Breast epithelium (tissue), 3 donors: ENCODE data around the gene CHKB.

Experiments used
- POLR2A ChIP-seq: fragments of 450-650 bp; IDR thresholded peaks from one replicate; pipeline ENCODE4 v1.6.1; 2016; ENCODE audit warnings: antibody characterized with exemption, mild to moderate bottlenecking, moderate library complexity
- POLR2AphosphoS5 ChIP-seq, 3 donors: sonication (generic); formaldehyde crosslinking; IDR thresholded peaks; one replicate each; pipeline ENCODE4 v1.6.1; 2017; ENCODE audit warnings: antibody characterized with exemption in 3 of 3
- TF ChIP-seq, protein P1 (sequence below), 3 donors: fragments of 450-650 bp; IDR thresholded peaks; one replicate each; pipeline ENCODE4 v1.5.1; 2016 to 2017; ENCODE audit warnings: antibody characterized with exemption in 3 of 3, mild to moderate bottlenecking in 3 of 3, moderate library complexity in 3 of 3

DNA sequence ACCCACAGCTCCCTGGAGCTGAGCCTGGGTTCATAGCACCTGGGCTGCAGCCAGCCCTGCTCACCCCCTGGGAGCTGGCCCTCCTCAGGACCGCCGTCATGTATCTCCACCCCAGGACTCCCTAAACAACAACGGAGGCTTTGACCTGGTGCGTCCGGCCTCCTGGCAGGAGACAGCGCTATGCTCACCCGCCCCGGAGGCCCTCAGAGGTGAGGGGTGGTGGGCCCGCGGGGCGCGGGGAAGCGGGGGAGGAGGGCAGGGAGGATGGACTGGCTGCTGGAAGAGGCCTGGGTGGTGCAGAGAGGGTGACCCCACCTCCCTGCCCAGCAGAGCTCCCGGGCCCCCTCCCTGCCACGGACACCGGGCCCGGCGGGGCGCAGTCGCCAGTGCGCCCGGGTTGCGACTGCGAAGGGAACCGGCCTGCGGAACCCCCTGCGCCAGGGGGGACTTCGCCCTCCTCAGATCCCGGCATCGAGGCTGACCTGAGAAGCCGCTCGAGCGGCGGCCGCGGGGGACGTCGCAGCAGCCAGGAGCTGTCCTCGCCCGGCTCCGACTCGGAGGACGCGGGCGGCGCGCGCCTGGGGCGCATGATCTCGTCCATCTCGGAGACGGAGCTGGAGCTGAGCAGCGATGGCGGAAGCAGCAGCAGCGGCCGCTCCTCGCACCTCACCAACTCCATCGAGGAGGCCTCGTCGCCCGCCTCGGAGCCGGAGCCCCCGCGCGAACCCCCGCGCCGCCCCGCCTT, 21.0 kb upstream of the CHKB start:
- TF ChIP-seq, protein P1, sequence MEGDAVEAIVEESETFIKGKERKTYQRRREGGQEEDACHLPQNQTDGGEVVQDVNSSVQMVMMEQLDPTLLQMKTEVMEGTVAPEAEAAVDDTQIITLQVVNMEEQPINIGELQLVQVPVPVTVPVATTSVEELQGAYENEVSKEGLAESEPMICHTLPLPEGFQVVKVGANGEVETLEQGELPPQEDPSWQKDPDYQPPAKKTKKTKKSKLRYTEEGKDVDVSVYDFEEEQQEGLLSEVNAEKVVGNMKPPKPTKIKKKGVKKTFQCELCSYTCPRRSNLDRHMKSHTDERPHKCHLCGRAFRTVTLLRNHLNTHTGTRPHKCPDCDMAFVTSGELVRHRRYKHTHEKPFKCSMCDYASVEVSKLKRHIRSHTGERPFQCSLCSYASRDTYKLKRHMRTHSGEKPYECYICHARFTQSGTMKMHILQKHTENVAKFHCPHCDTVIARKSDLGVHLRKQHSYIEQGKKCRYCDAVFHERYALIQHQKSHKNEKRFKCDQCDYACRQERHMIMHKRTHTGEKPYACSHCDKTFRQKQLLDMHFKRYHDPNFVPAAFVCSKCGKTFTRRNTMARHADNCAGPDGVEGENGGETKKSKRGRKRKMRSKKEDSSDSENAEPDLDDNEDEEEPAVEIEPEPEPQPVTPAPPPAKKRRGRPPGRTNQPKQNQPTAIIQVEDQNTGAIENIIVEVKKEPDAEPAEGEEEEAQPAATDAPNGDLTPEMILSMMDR (IDR thresholded peaks at IDR 0.05), result no peak
- no peak for TF ChIP-seq POLR2A
- no peak for TF ChIP-seq POLR2AphosphoS5 (IDR thresholded peaks at IDR 0.05)
